LNCAP (cell line): ENCODE data around the gene PCDHB1.

Source experiments
- CTCF ChIP-seq: fragments of 450-650 bp; IDR thresholded peaks from 2 replicates; pipeline ENCODE4 v1.5.1; 2017; ENCODE audit warnings: mild to moderate bottlenecking

The PCDHB1 gene

GRCh38 chr5:141007791-141008190 lies 43.4 kb upstream of the PCDHB1 start:
- TF ChIP-seq CTCF: no peak

GRCh38 chr5:141010047-141010793 lies 41.0 kb upstream of the PCDHB1 start:
- TF ChIP-seq CTCF: no peak

- TF ChIP-seq CTCF: no peak
These were observed 33.2 kb upstream of the PCDHB1 start for GRCh38 chr5:141017943-141018342.

GRCh38 chr5:141022384-141022783 lies 28.8 kb upstream of the PCDHB1 start:
- no peak for TF ChIP-seq CTCF

- TF ChIP-seq CTCF: no peak
These were observed 20.2 kb upstream of the PCDHB1 start for GRCh38 chr5:141031006-141031405.

- TF ChIP-seq CTCF: no peak
These were observed 18.5 kb upstream of the PCDHB1 start for GRCh38 chr5:141032626-141033025.

- no peak for TF ChIP-seq CTCF
These were observed 12.1 kb upstream of the PCDHB1 start for GRCh38 chr5:141039061-141039460.

GRCh38 chr5:141039517-141039916 lies 11.7 kb upstream of the PCDHB1 start:
- no peak for TF ChIP-seq CTCF
